Neural cell (in vitro differentiated cells): Measurements from ENCODE around the gene TFDP2. TPM values are rescaled to one million over a fixed set of nuclear protein-coding genes. Genes with fewer than 3 reads are reported as not detected.

Source experiments
- H2AFZ ChIP-seq: fragments of 200-600, 300-800 bp; sonication (generic), shearing (Covaris generic); 2 replicates; pipeline ENCODE4 v1.6.0; 2014; ENCODE audit warnings: low read depth, mild to moderate bottlenecking, antibody characterized with exemption, low read length, moderate library complexity
- H3F3A ChIP-seq: fragments of 200-600 bp; shearing (Covaris generic); 2 replicates; pipeline ENCODE4 v1.6.1; 2016; ENCODE audit warnings: mild to moderate bottlenecking, moderate library complexity, mixed read lengths, antibody characterized with exemption, low read length; ENCODE audit not compliant: insufficient read depth, poor library complexity, severe bottlenecking
- H3K27ac ChIP-seq: fragments of 200-600, 300-800 bp; sonication (generic), shearing (Covaris generic); 2 replicates; pipeline ENCODE4 v1.5.1; 2014; ENCODE audit warnings: mild to moderate bottlenecking, low read length, moderate library complexity
- H3K27me3 ChIP-seq: fragments of 300-800, 200-600 bp; sonication (generic), shearing (Covaris generic); 2 replicates; pipeline ENCODE4 v1.6.0; 2014; ENCODE audit warnings: mild to moderate bottlenecking, low read depth, low read length, moderate library complexity; ENCODE audit not compliant: insufficient read depth
- H3K36me3 ChIP-seq: fragments of 300-800, 200-600 bp; sonication (generic), shearing (Covaris generic); 2 replicates; pipeline ENCODE4 v1.5.1; 2014; ENCODE audit warnings: mild to moderate bottlenecking, antibody characterized with exemption, low read length, moderate library complexity; ENCODE audit not compliant: insufficient read depth
- H3K4me2 ChIP-seq: fragments of 300-800, 200-600 bp; sonication (generic), shearing (Covaris generic); 2 replicates; pipeline ENCODE4 v1.6.0; 2014; ENCODE audit warnings: mild to moderate bottlenecking, low read length
- H3K4me3 ChIP-seq: fragments of 300-800, 200-600 bp; sonication (generic), shearing (Covaris generic); 2 replicates; pipeline ENCODE4 v1.5.1; 2014; ENCODE audit warnings: mild to moderate bottlenecking, low read length, moderate library complexity
- H3K79me2 ChIP-seq: fragments of 200-600 bp; shearing (Covaris generic); replicated peaks from 2 replicates; pipeline ENCODE4 v1.6.0; 2014; ENCODE audit warnings: mild to moderate bottlenecking, low read length, moderate library complexity; ENCODE audit not compliant: insufficient read depth
- H3K9ac ChIP-seq: fragments of 300-800, 200-600 bp; sonication (generic), shearing (Covaris generic); 2 replicates; pipeline ENCODE4 v1.6.1; 2016; ENCODE audit warnings: mild to moderate bottlenecking, low read length, mixed read lengths
- H3K9me2 ChIP-seq: fragments of 200-600 bp; shearing (Covaris generic); 2 replicates; pipeline ENCODE4 v1.6.1; 2016; ENCODE audit warnings: mild to moderate bottlenecking, low read length, mixed read lengths; ENCODE audit not compliant: insufficient read depth
- H3K9me3 ChIP-seq: fragments of 200-600, 300-800 bp; sonication (generic), shearing (Covaris generic); 2 replicates; pipeline ENCODE4 v1.6.1; 2016; ENCODE audit warnings: mild to moderate bottlenecking, mixed run types, low read length, moderate library complexity, mixed read lengths
- H4K20me1 ChIP-seq: fragments of 200-600 bp; shearing (Covaris generic); 2 replicates; pipeline ENCODE4 v1.6.1; 2016; ENCODE audit warnings: mild to moderate bottlenecking, mixed run types; ENCODE audit not compliant: insufficient read depth
- CTCF ChIP-seq: fragments of 450-650 bp; IDR thresholded peaks from 2 replicates; pipeline ENCODE4 v1.5.1; 2014; ENCODE audit warnings: antibody characterized with exemption, mild to moderate bottlenecking, moderate library complexity; ENCODE audit not compliant: poor library complexity, severe bottlenecking
- EP300 ChIP-seq: fragments of 450-650 bp; conservative IDR thresholded peaks from 2 replicates; pipeline ENCODE4 v1.6.1; 2014; ENCODE audit warnings: antibody characterized with exemption, mild to moderate bottlenecking, moderate library complexity; ENCODE audit not compliant: poor library complexity, severe bottlenecking
- EZH2 ChIP-seq: fragments of 200-600, 300-800 bp; shearing (Covaris generic), sonication (generic); IDR thresholded peaks from 2 replicates; pipeline ENCODE4 v1.6.1; 2014; ENCODE audit warnings: antibody characterized with exemption, low read length, borderline replicate concordance, mild to moderate bottlenecking; ENCODE audit not compliant: insufficient read depth, poor library complexity, severe bottlenecking
- MXI1 ChIP-seq: fragments of 450-650 bp; conservative IDR thresholded peaks from 2 replicates; pipeline ENCODE4 v1.6.1; 2014; ENCODE audit warnings: antibody characterized with exemption, mild to moderate bottlenecking; ENCODE audit not compliant: poor library complexity, severe bottlenecking
- POLR2AphosphoS5 ChIP-seq: IDR thresholded peaks from 2 replicates; pipeline ENCODE4 v1.6.1; 2012
- RAD21 ChIP-seq: fragments of 450-650 bp; conservative IDR thresholded peaks from 2 replicates; pipeline ENCODE4 v1.6.1; 2014; ENCODE audit warnings: antibody characterized with exemption, mild to moderate bottlenecking, moderate library complexity
- REST ChIP-seq: IDR thresholded peaks from 2 replicates; pipeline ENCODE4 v1.6.1; 2012; ENCODE audit warnings: borderline replicate concordance
- SMC3 ChIP-seq: fragments of 450-650 bp; conservative IDR thresholded peaks from 2 replicates; pipeline ENCODE4 v1.6.1; 2014; ENCODE audit warnings: antibody characterized with exemption, mild to moderate bottlenecking, moderate library complexity; ENCODE audit not compliant: poor library complexity
- TAF1 ChIP-seq: IDR thresholded peaks from 2 replicates; pipeline ENCODE4 v1.6.1; 2012; ENCODE audit warnings: low read depth
- polyA plus RNA-seq: library from polyadenylated mRNA; depleted of rRNA; stranded (reverse); fragments of >200 nt; gene quantifications from 2 replicates; pipeline ENCODE4 v1.2.3, GENCODE V29; 2014

Gene TFDP2
- polyA plus RNA-seq, 1 donor from 2014 or later, result 17.0 TPM

GRCh38 chr3:142159083-142159740, 9.9 kb upstream of the TFDP2 start:
- no peak overlapping the region for H3K4me3 ChIP-seq
- no peaks in the 10 kb centered on the region for H3K79me2 ChIP-seq
- no peaks in the 10 kb centered on the region for H3K9me2 ChIP-seq
- H3K27ac ChIP-seq, result no peak overlapping the region
- no peak overlapping the region for H3K9ac ChIP-seq
- no peak overlapping the region for H3K4me2 ChIP-seq
- no peaks in the 10 kb centered on the region for H3K9me3 ChIP-seq
- H2AFZ ChIP-seq, result no peak overlapping the region
- no peaks in the 10 kb centered on the region for H4K20me1 ChIP-seq
- no peaks in the 10 kb centered on the region for H3F3A ChIP-seq
- H3K36me3 ChIP-seq, result no peaks in the 10 kb centered on the region
- H3K27me3 ChIP-seq, result no peaks in the 10 kb centered on the region
- TF ChIP-seq RAD21, result no peak
- TF ChIP-seq SMC3, result no peak
- TF ChIP-seq EZH2, result no peak
- no peak for TF ChIP-seq REST
- TF ChIP-seq POLR2AphosphoS5, result no peak
- TF ChIP-seq EP300, result no peak
- TF ChIP-seq TAF1, result no peak
- TF ChIP-seq CTCF, result no peak
- no peak for TF ChIP-seq MXI1

GRCh38 chr3:142154186-142154585, 4.8 kb upstream of the TFDP2 start:
- H3K36me3 ChIP-seq, result no peaks in the 10 kb centered on the region
- H3K4me3 ChIP-seq, result no peak overlapping the region
- TF ChIP-seq MXI1, result no peak
- no peak for TF ChIP-seq CTCF
- no peak for TF ChIP-seq REST

More at GRCh38 chr3:142154186-142154585, 4.8 kb upstream of the TFDP2 start:
- Histone ChIP-seq H3F3A (no peaks in the 10 kb centered on the region), H3K27ac (no peak overlapping the region), H3K9me3 (no peaks in the 10 kb centered on the region), H3K4me2 (no peak overlapping the region), H3K9me2 (no peaks in the 10 kb centered on the region), H3K79me2 (no peaks in the 10 kb centered on the region), H2AFZ (no peak overlapping the region), H3K27me3 (no peaks in the 10 kb centered on the region), H3K9ac (no peak overlapping the region), H4K20me1 (no peaks in the 10 kb centered on the region)
